IPS DF 6.9 (cell line): ENCODE results near the gene RPS27L.

Experiments
- DNase-seq: peaks from one replicate; pipeline ENCODE4 v3.0.0-alpha.2; 2013; ENCODE audit warnings: low read depth, low spot score
- H3K27ac ChIP-seq: one replicate; pipeline ENCODE4 v1.5.1; 2013; ENCODE audit warnings: low read length, control low read depth
- H3K27me3 ChIP-seq: 2 replicates; pipeline ENCODE4 v1.6.1; 2013; ENCODE audit warnings: mild to moderate bottlenecking, low read length; ENCODE audit not compliant: control insufficient read depth, insufficient read depth
- H3K36me3 ChIP-seq: 2 replicates; pipeline ENCODE4 v1.6.1; 2013; ENCODE audit warnings: low read length; ENCODE audit not compliant: control insufficient read depth, insufficient read depth
- H3K4me1 ChIP-seq: 2 replicates; pipeline ENCODE4 v1.6.1; 2013; ENCODE audit warnings: low read length; ENCODE audit not compliant: control insufficient read depth, insufficient read depth
- H3K4me3 ChIP-seq: 2 replicates; pipeline ENCODE4 v1.5.1; 2013; ENCODE audit warnings: mild to moderate bottlenecking, low read length
- H3K9me3 ChIP-seq: 2 replicates; pipeline ENCODE4 v1.6.1; 2013; ENCODE audit warnings: low read length, inconsistent platforms; ENCODE audit not compliant: control insufficient read depth, insufficient read depth
- WGBS: extraction: QIAGEN DNeasy Blood & Tissue Kit; methylation state at CpG from one replicate; pipeline ENCODE4 v1.1.7; 2013; ENCODE audit warnings: mixed read lengths, missing lambda C conversion rate; ENCODE audit not compliant: insufficient read length, insufficient coverage; 5-methylcytosine and 5-hydroxymethylcytosine counted together

The RPS27L gene

DNA sequence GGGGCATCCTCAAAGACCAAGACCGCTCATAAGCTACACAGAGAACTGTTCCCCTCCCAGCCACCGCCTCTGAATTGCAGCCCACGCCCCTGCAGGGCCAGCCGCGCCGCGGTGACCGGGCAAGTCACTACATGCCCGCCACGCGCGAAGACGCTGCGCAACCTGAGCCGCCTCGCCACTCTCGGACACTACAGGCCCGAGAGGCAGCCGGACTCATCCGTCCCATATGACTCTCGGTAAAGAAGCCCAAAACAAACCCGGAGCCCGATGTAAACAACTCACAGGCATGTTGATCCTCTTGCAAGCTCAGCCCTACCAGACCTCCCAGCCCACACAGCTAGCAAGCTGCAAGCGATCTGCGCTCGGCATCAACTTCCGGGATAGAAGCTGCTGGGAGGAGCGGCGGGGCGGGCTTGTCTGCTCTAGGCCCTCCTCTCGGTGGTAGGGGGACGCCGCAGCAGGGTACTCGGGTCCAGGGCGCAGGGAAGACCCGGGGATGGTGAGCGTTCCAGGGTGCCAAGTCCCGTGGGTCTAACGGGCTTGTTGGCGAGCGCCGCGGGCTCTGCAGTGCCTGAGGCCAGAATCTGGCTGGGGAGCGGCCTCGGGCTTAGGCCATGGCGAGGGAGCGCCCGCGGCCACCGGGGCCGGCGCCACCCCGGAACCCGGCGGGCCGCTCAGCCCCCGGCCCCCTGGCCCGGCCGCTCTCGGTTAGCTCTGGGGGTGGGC, at the start of gene RPS27L:
TSS of gene RPS27L (minus strand) at position 360 of the 726 bp plus-strand sequence. CDS start at position 288, 72 bp downstream.
- Histone ChIP-seq H3K36me3 (no peaks in the 10 kb centered on the region; the same call in 1 of the 2 replicates), H3K27ac (no peak within 1 kb of the TSS), H3K9me3 (no peaks in the 10 kb centered on the region), H3K4me1 (no peaks in the 10 kb centered on the region), H3K27me3 (no peaks in the 10 kb centered on the region), H3K4me3 (peak within 1 kb of the TSS; percentile 63)
- no CpG with 5 or more reads among the region's 60 CpGs for WGBS
- DNase-seq, result peak; percentile 70

DNA sequence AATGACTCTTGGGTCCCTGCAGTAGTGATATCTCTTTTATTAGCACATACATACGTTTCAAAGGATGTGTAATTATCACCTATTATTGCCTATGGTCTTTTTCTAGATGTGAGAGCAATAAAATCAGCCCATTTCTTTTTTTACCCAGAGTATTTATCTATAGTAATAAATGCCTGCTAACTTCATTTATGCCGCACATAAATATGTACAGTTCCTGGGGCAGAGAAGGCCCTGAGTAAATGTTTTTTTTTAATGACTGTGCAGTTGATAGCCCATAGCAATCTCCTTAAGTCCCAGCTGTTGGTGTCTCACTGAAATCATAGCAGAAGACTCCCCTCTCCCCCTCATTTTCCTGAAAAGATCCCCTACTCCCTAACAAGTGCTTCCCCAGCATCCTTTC, 48.8 kb upstream of the RPS27L start:
- no peaks in the 10 kb centered on the region for H3K27me3 ChIP-seq
- WGBS, result no CpG with 5 or more reads among the region's 2 CpGs
- no peak for DNase-seq
- H3K9me3 ChIP-seq, result no peaks in the 10 kb centered on the region
- no peak overlapping the region for H3K27ac ChIP-seq
- H3K36me3 ChIP-seq, result no peaks in the 10 kb centered on the region
- no peak overlapping the region for H3K4me3 ChIP-seq
- 0 out of 2 replicates have a peak, but pooled peaks cover 3% of the 10 kb centered on the region for H3K4me1 ChIP-seq

DNA sequence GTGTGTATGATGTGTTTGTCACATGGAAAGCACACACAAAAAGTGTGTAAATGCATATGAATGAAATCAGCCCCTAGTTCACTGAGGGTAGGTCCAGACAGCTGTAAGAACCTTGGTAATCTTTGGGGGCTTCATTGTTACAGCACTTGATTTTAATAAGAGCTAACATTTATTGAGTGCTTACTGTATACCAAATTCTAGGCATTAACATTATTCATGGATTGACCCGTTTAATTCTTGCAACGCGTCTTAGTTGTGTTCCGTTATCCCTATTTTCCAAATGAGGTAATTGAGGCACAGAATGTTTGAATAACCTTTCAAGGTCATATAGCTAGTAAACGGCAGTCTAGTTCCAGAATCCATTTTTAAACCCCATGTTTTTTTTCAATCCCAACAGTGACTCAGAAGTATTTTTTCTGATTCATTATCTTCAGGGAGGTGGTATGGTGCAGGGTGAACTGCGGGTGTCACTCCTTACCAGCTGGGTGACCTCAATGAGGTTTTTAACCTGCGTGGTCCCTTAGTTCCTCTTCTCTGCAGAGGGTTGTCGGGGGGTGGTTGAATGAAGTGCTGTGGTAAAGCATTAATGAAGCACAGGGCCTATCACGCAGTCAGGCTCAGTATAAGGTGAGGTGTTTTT, 46.3 kb upstream of the RPS27L start:
- no peaks in the 10 kb centered on the region for H3K36me3 ChIP-seq

DNA sequence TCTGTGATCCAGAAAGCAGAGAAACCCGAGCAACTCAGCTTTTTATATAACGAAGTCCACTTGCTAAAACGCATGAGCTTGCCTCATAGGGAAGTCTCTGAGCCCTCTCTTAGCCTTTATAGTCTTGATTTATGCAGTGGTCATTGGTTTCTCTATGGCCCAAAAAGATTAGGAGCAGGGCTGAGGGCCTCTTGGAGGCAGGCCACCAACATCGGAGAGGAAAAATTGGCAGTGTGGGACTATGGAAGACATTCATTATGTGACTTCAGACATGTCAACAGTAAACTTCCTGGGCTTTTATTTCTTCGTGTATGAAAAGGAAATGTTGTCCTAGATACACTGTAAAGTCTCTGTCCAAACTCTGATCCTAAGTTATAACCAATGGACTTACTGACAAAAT, 45.6 kb upstream of the RPS27L start:
- Histone ChIP-seq H3K27me3 (no peaks in the 10 kb centered on the region), H3K4me3 (no peak overlapping the region), H3K4me1 (no peaks in the 10 kb centered on the region), H3K9me3 (no peaks in the 10 kb centered on the region), H3K27ac (no peak overlapping the region), H3K36me3 (no peaks in the 10 kb centered on the region)
- WGBS, result no CpG with 5 or more reads among the region's 5 CpGs
- no peak for DNase-seq

More for the DNA sequence above, 46.3 kb upstream of the RPS27L start:
- no peak for DNase-seq
- H3K27ac ChIP-seq, result no peak overlapping the region
- H3K27me3 ChIP-seq, result no peaks in the 10 kb centered on the region
- no peaks in the 10 kb centered on the region for H3K4me1 ChIP-seq
- no CpG with 5 or more reads among the region's 9 CpGs for WGBS
- H3K4me3 ChIP-seq, result no peak overlapping the region
- no peaks in the 10 kb centered on the region for H3K9me3 ChIP-seq

DNA sequence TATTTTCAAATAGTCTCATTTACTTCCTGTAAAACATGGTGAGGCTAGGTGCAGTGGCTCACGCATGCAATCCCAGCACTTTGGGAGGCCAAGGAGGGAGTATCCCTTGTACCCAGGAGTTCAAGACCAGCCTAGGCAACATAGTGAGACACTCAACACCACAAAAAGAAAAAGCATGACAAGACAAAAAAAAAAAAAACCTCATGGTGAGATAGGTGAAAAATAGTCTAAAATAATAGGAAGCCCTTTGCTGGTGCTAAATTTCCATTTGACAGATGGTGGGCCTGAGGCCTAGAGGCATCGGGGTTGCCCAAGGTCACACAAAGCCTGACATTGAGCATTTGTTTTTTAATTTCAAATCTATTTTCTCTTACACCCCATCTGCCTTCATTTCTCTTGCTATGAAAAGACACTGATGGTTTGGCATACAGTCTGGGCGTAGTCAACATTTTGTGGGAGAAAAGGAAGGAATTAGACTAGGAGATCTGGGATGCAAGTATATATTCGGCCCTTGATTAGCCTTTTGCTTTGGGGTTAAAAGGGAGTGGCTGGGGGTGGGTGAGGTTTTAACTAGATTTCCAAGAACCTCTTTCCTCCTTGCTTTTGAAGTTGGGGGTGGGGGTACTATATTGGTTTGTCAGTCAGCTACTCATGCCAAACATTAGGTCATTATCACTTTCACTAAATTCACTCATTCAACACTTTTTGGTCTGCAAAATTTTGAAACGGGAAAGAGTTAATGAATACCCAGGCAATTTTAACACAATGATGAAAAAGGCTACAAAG, 43.4 kb upstream of the RPS27L start:
- Histone ChIP-seq H3K27me3 (no peaks in the 10 kb centered on the region), H3K9me3 (no peaks in the 10 kb centered on the region), H3K4me3 (no peak overlapping the region), H3K27ac (no peak overlapping the region), H3K36me3 (no peaks in the 10 kb centered on the region), H3K4me1 (no peaks in the 10 kb centered on the region)
- no peak for DNase-seq
- WGBS, result no CpG with 5 or more reads among the region's 5 CpGs

DNA sequence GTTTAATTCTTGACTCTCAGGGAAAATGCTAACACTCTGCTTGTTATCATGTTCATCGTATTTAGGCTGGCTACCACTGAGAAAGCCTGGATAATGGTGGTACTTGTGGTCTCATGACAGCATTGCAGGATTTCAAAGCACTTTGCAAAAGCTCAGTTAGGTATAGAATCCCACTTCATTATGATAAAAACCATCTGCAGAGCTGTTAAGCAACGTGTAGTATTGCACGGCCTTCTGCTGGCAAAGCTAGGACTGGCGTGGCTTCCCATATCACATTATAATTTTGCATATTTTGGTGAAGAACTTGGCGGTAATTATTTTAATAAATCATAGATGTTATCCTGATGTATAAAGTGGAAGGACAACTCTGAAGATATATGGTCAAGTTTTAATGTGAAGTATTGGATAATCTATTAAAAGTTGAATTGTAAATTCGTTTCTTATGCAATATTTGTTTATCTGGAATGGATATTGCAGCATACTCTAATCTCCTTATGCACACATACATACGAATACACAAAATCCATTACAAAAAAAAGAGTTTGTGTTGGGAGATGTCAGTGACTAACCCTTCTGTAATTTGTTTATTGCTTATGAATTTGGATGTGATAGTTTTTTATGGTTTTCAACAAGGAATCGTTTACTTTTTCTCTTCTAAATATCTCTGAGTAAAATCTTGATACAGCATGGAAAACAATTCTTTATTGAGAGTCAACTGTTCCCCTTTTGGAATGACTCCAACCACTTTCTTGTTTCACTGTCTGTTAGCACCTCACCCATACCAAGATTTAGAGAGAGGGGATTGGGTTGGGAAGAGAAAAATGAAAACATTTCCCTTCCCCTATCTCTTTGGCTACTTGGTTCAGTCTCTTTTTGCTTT, 41.3 kb upstream of the RPS27L start:
- no CpG with 5 or more reads among the region's 8 CpGs for WGBS
- no peaks in the 10 kb centered on the region for H3K4me1 ChIP-seq
- no peaks in the 10 kb centered on the region for H3K27me3 ChIP-seq
- H3K4me3 ChIP-seq, result no peak overlapping the region
- no peak for DNase-seq
- no peaks in the 10 kb centered on the region for H3K36me3 ChIP-seq
- H3K9me3 ChIP-seq, result no peaks in the 10 kb centered on the region
- H3K27ac ChIP-seq, result no peak overlapping the region

DNA sequence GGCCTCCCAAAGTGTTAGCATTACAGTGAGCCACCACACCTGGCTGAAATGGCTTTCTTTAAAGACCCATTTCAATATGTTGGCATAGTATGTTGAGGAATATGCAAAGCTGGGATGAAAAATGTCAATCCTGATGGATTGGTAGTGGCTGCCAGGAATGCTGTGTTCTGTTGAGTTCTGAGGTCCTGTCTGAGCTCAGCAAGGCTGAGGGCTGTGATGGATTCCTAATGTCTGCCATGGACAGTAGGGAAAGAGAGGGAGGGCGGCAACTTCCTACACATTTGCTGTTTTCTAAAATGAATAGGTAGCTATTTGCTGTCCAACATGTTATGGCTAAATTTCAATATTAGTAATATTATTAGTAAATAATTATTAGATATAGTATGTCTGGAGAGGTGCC, 40.3 kb upstream of the RPS27L start:
- Histone ChIP-seq H3K27ac (no peak overlapping the region), H3K4me3 (no peak overlapping the region), H3K36me3 (no peaks in the 10 kb centered on the region), H3K9me3 (no peaks in the 10 kb centered on the region), H3K27me3 (no peaks in the 10 kb centered on the region), H3K4me1 (no peaks in the 10 kb centered on the region)
- DNase-seq, result no peak
- no CpG with 5 or more reads among the region's 1 CpG for WGBS

DNA sequence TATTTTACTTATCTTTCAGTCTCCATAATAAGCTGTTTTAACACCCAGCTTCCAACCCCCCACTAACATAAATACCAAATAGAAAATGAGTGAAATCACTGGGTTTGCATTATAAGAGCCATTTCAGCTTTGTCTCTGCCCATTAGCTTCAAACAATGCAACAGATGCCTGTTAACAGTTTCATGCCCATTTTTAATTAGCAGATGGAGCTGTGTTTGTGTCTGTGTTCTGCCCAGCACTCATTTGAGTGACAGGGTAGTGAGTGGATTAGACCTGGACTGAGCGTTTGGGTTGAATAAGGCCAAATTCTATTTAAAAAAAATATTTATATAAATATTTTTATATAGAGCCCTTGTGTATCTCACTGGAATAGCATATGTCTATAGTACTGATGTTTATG, 39.6 kb upstream of the RPS27L start:
- Histone ChIP-seq H3K4me1 (no peaks in the 10 kb centered on the region), H3K36me3 (no peaks in the 10 kb centered on the region), H3K4me3 (no peak overlapping the region), H3K27ac (no peak overlapping the region), H3K9me3 (no peaks in the 10 kb centered on the region), H3K27me3 (no peaks in the 10 kb centered on the region)
- DNase-seq, result no peak
- WGBS, result no CpG with 5 or more reads among the region's 1 CpG

DNA sequence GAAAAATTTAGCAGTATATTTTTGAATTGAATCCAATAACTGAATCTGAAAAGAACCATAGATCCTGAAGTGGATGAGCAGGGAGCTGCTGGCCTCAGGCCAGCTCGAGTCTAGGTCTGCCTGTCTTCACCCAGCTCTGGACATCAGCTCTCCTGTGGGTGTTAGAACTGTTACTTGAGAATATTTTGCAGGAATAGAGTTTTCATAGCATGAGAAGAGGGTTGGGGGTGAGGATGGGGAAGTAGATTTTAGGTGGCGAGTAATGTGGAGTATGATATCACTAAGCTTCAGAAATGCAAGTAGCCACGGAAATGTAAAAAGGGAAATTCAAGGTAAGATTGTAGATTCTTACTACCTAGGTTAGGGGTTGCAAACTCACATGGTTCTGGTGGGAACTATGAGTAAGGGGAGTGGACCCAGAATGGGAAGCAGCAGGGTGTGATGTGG, 38.3 kb upstream of the RPS27L start:
- Histone ChIP-seq H3K36me3 (no peaks in the 10 kb centered on the region), H3K27me3 (no peaks in the 10 kb centered on the region), H3K9me3 (no peaks in the 10 kb centered on the region), H3K4me1 (no peaks in the 10 kb centered on the region), H3K4me3 (no peak overlapping the region), H3K27ac (no peak overlapping the region)
- WGBS, result 100% methylated on average over 2 of the region's 3 CpGs
- no peak for DNase-seq
